Osteoblast (primary cell): ENCODE measurements around the gene HSBP1L1. TPM values are rescaled to one million over a fixed set of nuclear protein-coding genes. Genes with fewer than 3 reads are reported as not detected.

Experiments
- DNase-seq: peaks from one replicate; pipeline ENCODE4 v3.0.0; 2011; ENCODE audit warnings: low spot score, mixed read lengths; ENCODE audit not compliant: insufficient read length; ENCODE audit errors: missing footprints
- H2AFZ ChIP-seq: 2 replicates; pipeline ENCODE4 v1.6.0; 2011; ENCODE audit warnings: mild to moderate bottlenecking, low read length
- H3K27ac ChIP-seq: 2 replicates; pipeline ENCODE4 v1.5.1; 2011; ENCODE audit warnings: mild to moderate bottlenecking, low read depth, low read length, moderate library complexity
- H3K27me3 ChIP-seq: 2 replicates; pipeline ENCODE4 v1.6.0; 2012; ENCODE audit warnings: mild to moderate bottlenecking, control low read depth, inconsistent platforms, low read length, moderate library complexity; ENCODE audit not compliant: insufficient read depth
- H3K36me3 ChIP-seq: 2 replicates; pipeline ENCODE4 v1.5.1; 2011; ENCODE audit warnings: mild to moderate bottlenecking, low read length, control low read depth, moderate library complexity; ENCODE audit not compliant: insufficient read depth
- H3K4me1 ChIP-seq: 2 replicates; pipeline ENCODE4 v1.5.1; 2011; ENCODE audit warnings: mild to moderate bottlenecking, low read length, control low read depth, moderate library complexity; ENCODE audit not compliant: insufficient read depth
- H3K4me2 ChIP-seq: 2 replicates; pipeline ENCODE4 v1.6.0; 2011; ENCODE audit warnings: mild to moderate bottlenecking, low read length; ENCODE audit not compliant: insufficient read depth
- H3K4me3 ChIP-seq: fragments of 200-600 bp; sonication (generic); 3 replicates; pipeline ENCODE4 v1.5.1; 2012; ENCODE audit warnings: mild to moderate bottlenecking, low read length, inconsistent platforms; ENCODE audit not compliant: insufficient read depth
- H3K79me2 ChIP-seq: 2 replicates; pipeline ENCODE4 v1.6.0; 2012; ENCODE audit warnings: mild to moderate bottlenecking, low read length, control low read depth, inconsistent platforms; ENCODE audit not compliant: insufficient read depth
- H3K9me3 ChIP-seq: 2 replicates; pipeline ENCODE4 v1.5.1; 2011; ENCODE audit warnings: low read depth, low read length, control low read depth
- H4K20me1 ChIP-seq: 2 replicates; pipeline ENCODE4 v1.6.0; 2012; ENCODE audit warnings: mild to moderate bottlenecking, low read length, control low read depth; ENCODE audit not compliant: insufficient read depth
- CTCF ChIP-seq: IDR thresholded peaks from 2 replicates; pipeline ENCODE4 v1.5.1; 2011; ENCODE audit warnings: mild to moderate bottlenecking, low read depth, low read length, moderate library complexity; ENCODE audit errors: extremely low read depth
- total RNA-seq: library from RNA; depleted of rRNA; stranded (reverse); fragments of >200 nt; gene quantifications from 2 replicates; pipeline ENCODE4 v1.2.3, GENCODE V29; 2012

The HSBP1L1 gene
- total RNA-seq, 1 donor: 9.4 TPM

- Histone ChIP-seq H2AFZ (no peak overlapping the region), H3K27me3 (no peaks in the 10 kb centered on the region), H3K4me1 (no peaks in the 10 kb centered on the region), H3K4me2 (no peak overlapping the region), H4K20me1 (peaks cover 21% of the 10 kb centered on the region), H3K27ac (no peak overlapping the region), H3K9me3 (peaks cover 3% of the 10 kb centered on the region), H3K79me2 (peaks cover 37% of the 10 kb centered on the region), H3K36me3 (peaks cover 21% of the 10 kb centered on the region), H3K4me3 (no peak overlapping the region)
- DNase-seq: peak; percentile 70
- TF ChIP-seq CTCF: no peak
Measured at GRCh38 chr18:79924814-79925731, 39.4 kb upstream of the HSBP1L1 start.

- no peak for TF ChIP-seq CTCF
- H3K27me3 ChIP-seq: no peaks in the 10 kb centered on the region
- no peaks in the 10 kb centered on the region for H3K4me1 ChIP-seq
- peaks cover 37% of the 10 kb centered on the region for H3K79me2 ChIP-seq
- peak; percentile 45 for DNase-seq
- peaks cover 21% of the 10 kb centered on the region for H3K36me3 ChIP-seq
- H3K4me3 ChIP-seq: no peak overlapping the region
- H3K4me2 ChIP-seq: no peak overlapping the region
- H4K20me1 ChIP-seq: peaks cover 26% of the 10 kb centered on the region
- H3K27ac ChIP-seq: no peak overlapping the region
- H3K9me3 ChIP-seq: peaks cover 5% of the 10 kb centered on the region
- H2AFZ ChIP-seq: no peak overlapping the region
Measured at GRCh38 chr18:79926306-79926705, 38.1 kb upstream of the HSBP1L1 start.

- Histone ChIP-seq H3K27ac (no peak overlapping the region), H3K4me1 (no peaks in the 10 kb centered on the region), H3K36me3 (peaks cover 21% of the 10 kb centered on the region), H3K9me3 (peaks cover 5% of the 10 kb centered on the region), H3K4me2 (no peak overlapping the region), H3K27me3 (no peaks in the 10 kb centered on the region), H4K20me1 (peaks cover 26% of the 10 kb centered on the region), H3K4me3 (no peak overlapping the region), H2AFZ (no peak overlapping the region), H3K79me2 (peaks cover 41% of the 10 kb centered on the region)
- no peak for TF ChIP-seq CTCF
- DNase-seq: peak; percentile 56
Measured at GRCh38 chr18:79926715-79927606, 37.5 kb upstream of the HSBP1L1 start.
